ENCODE measurements around the gene PUS1. TPM values are rescaled to one million over a fixed set of nuclear protein-coding genes. Genes with fewer than 3 reads are reported as not detected.

Gene PUS1
- total and polyA plus RNA-seq, 12 donors: 5.1 to 17.4 (median 7.8) TPM

- intact Hi-C loops (cut with DNase I): no loop called here
- Histone ChIP-seq H3K36me3 (peaks cover 0 to 36% (median 8%) of the 10 kb centered on the region in 9 donors), H3K4me1 (peaks cover 12 to 42% (median 25%) of the 10 kb centered on the region in 9 donors), H3K27me3 (no peaks in the 10 kb centered on the region), H3K9me3 (no peaks in the 10 kb centered on the region), H3K27ac (no peak overlapping the region), H3K4me3 (no peak overlapping the region)
- WGBS, 2 donors: 86 to 87% methylated on average over 4 of the region's 4 CpGs
- ATAC-seq: no peak
- no peak for TF ChIP-seq CTCF (IDR thresholded peaks at IDR 0.05)
- DNase-seq: no peak
These were observed 34.3 kb downstream of the PUS1 start for GRCh38 chr12:131963381-131963780.

GRCh38 chr12:131965073-131965472 lies 36.0 kb downstream of the PUS1 start:
- no peaks in the 10 kb centered on the region for H3K27me3 ChIP-seq
- H3K36me3 ChIP-seq: peaks cover 0 to 33% (median 8%) of the 10 kb centered on the region in 9 donors
- no peak overlapping the region for H3K4me3 ChIP-seq
- no peak for ATAC-seq
- WGBS, 2 donors: 68 to 69% methylated on average over 2 of the region's 2 CpGs
- H3K27ac ChIP-seq: no peak overlapping the region
- H3K4me1 ChIP-seq: peaks cover 0 to 25% (median 13%) of the 10 kb centered on the region in 9 donors
- H3K9me3 ChIP-seq: no peaks in the 10 kb centered on the region
- intact Hi-C loops (cut with DNase I): no loop called here
- TF ChIP-seq CTCF (IDR thresholded peaks at IDR 0.05): no peak
- no peak for DNase-seq

- intact Hi-C loops (cut with DNase I): no loop called here
- no peak overlapping the region for H3K4me3 ChIP-seq
- no peaks in the 10 kb centered on the region for H3K27me3 ChIP-seq
- WGBS, 2 donors: 31 to 36% methylated on average over 1 of the region's 1 CpG
- peaks cover 0 to 9% (median 0%) of the 10 kb centered on the region in 9 donors for H3K36me3 ChIP-seq
- no peak for TF ChIP-seq CTCF (IDR thresholded peaks at IDR 0.05)
- DNase-seq: no peak
- ATAC-seq: no peak
- no peak overlapping the region for H3K27ac ChIP-seq
- no peaks in the 10 kb centered on the region for H3K9me3 ChIP-seq
- H3K4me1 ChIP-seq: peaks cover 0 to 17% (median 9%) of the 10 kb centered on the region in 9 donors
These were observed 42.1 kb downstream of the PUS1 start for GRCh38 chr12:131971226-131971625.

- Histone ChIP-seq H3K27ac (no peak overlapping the region), H3K27me3 (no peaks in the 10 kb centered on the region), H3K4me1 (peaks cover 0 to 12% (median 9%) of the 10 kb centered on the region in 9 donors), H3K9me3 (no peaks in the 10 kb centered on the region), H3K36me3 (peaks cover 0 to 19% (median 7%) of the 10 kb centered on the region in 9 donors), H3K4me3 (no peak overlapping the region)
- WGBS, 2 donors: 87 to 95% methylated on average over 8 of the region's 8 CpGs
- no peak for ATAC-seq
- DNase-seq: no peak
- intact Hi-C loops (cut with DNase I): no loop called here
- no peak for TF ChIP-seq CTCF (IDR thresholded peaks at IDR 0.05)
These were observed 46.2 kb downstream of the PUS1 start for GRCh38 chr12:131975228-131975627.

All from heart right ventricle (tissue), 16 donors.